WTC11 (cell line): Measurements from ENCODE around the gene BTBD9. TPM values are rescaled to one million over a fixed set of nuclear protein-coding genes. Genes with fewer than 3 reads are reported as not detected.

ENCODE experiments used
- ATAC-seq: fragments of 200-7000 bp; cut with Tn5 transposase; 2 replicates; pipeline ENCODE4 v1.10.0; 2021; ENCODE audit warnings: mild to moderate bottlenecking, moderate library complexity
- CTCF ChIA-PET: fragments of 300-600 bp; sonication (Branson Sonifier 250); formaldehyde crosslinking; loops from one replicate; lab custom pipeline; 2021; ENCODE audit warnings: antibody characterized with exemption; lab: Charles Lee
- POLR2A ChIA-PET: fragments of 350-600 bp; sonication (Branson Sonifier 250); formaldehyde crosslinking; loops from one replicate; lab custom pipeline; 2021; ENCODE audit warnings: antibody characterized with exemption; lab: Charles Lee
- DNase-seq: peaks from one replicate; pipeline ENCODE4 v3.0.0; 2021; ENCODE audit warnings: low spot score
- H3K27ac Mint-ChIP-seq: 2 replicates; pipeline ENCODE4 v1.8.0; 2021; ENCODE audit warnings: mixed read lengths
- H3K27me3 Mint-ChIP-seq: 2 replicates; pipeline ENCODE4 v1.8.0; 2021; ENCODE audit warnings: low read depth, mild to moderate bottlenecking, moderate library complexity, mixed read lengths
- H3K36me3 Mint-ChIP-seq: 2 replicates; pipeline ENCODE4 v1.8.0; 2021; ENCODE audit warnings: mixed read lengths
- H3K4me1 Mint-ChIP-seq: 2 replicates; pipeline ENCODE4 v1.8.0; 2022; ENCODE audit warnings: mixed read lengths
- H3K4me3 Mint-ChIP-seq: 2 replicates; pipeline ENCODE4 v1.8.0; 2021; ENCODE audit warnings: mild to moderate bottlenecking, moderate library complexity, mixed read lengths
- H3K9me3 Mint-ChIP-seq: 2 replicates; pipeline ENCODE4 v1.8.0; 2021; ENCODE audit warnings: mixed read lengths
- ATF1 ChIP-seq: sonication (generic); formaldehyde crosslinking; IDR thresholded peaks from 2 replicates; pipeline ENCODE4 v1.8.1; 2023; ENCODE audit warnings: mild to moderate bottlenecking, moderate library complexity, missing genetic modification reagents
- CREB1 ChIP-seq: sonication (generic); formaldehyde crosslinking; IDR thresholded peaks from 2 replicates; pipeline ENCODE4 v1.8.0; 2023; ENCODE audit warnings: mild to moderate bottlenecking, missing genetic modification reagents
- CREM ChIP-seq: sonication (generic); formaldehyde crosslinking; IDR thresholded peaks from 2 replicates; pipeline ENCODE4 v1.8.1; 2022; ENCODE audit warnings: mild to moderate bottlenecking, missing genetic modification reagents, moderate library complexity
- ESRRA ChIP-seq: sonication (generic); formaldehyde crosslinking; IDR thresholded peaks from 2 replicates; pipeline ENCODE4 v1.8.1; 2022; ENCODE audit warnings: mild to moderate bottlenecking, missing genetic modification reagents, borderline replicate concordance
- JAZF1 ChIP-seq: fragments of 250-450 bp; sonication (Bioruptor Pico); IDR thresholded peaks from 2 replicates; pipeline ENCODE4 v1.9.0; 2021; ENCODE audit warnings: moderate library complexity, mild to moderate bottlenecking, inconsistent platforms
- NFE2L1 ChIP-seq: sonication (generic); formaldehyde crosslinking; IDR thresholded peaks from 2 replicates; pipeline ENCODE4 v1.8.1; 2023; ENCODE audit warnings: missing genetic modification reagents
- TP53 ChIP-seq: sonication (generic); formaldehyde crosslinking; IDR thresholded peaks from 2 replicates; pipeline ENCODE4 v1.8.1; 2023; ENCODE audit warnings: mild to moderate bottlenecking, missing genetic modification reagents
- ZNF219 ChIP-seq: sonication (generic); formaldehyde crosslinking; IDR thresholded peaks from 2 replicates; pipeline ENCODE4 v1.8.0; 2023; ENCODE audit warnings: missing genetic modification reagents, mild to moderate bottlenecking, borderline replicate concordance
- ZNF232 ChIP-seq: sonication (generic); formaldehyde crosslinking; IDR thresholded peaks from 2 replicates; pipeline ENCODE4 v1.8.0; 2022; ENCODE audit warnings: mild to moderate bottlenecking, missing genetic modification reagents
- ZNF263 ChIP-seq: sonication (generic); formaldehyde crosslinking; IDR thresholded peaks from 2 replicates; pipeline ENCODE4 v1.8.1; 2022; ENCODE audit warnings: low read depth, mild to moderate bottlenecking, moderate library complexity, missing genetic modification reagents
- ZNF423 ChIP-seq: fragments of 250-450 bp; sonication (Bioruptor Pico); IDR thresholded peaks from 2 replicates; pipeline ENCODE4 v2.1.2; 2022; ENCODE audit warnings: mild to moderate bottlenecking, moderate library complexity
- ZNF671 ChIP-seq: fragments of 250-450 bp; sonication (Bioruptor Pico); IDR thresholded peaks from 2 replicates; pipeline ENCODE4 v1.8.0; 2021; ENCODE audit warnings: mild to moderate bottlenecking
- total RNA-seq: library from RNA; stranded (reverse); gene quantifications from 3 replicates; pipeline ENCODE4 v1.2.3, GENCODE V29; 2021
- TF ChIP-seq, protein P1 (sequence below): sonication (generic); formaldehyde crosslinking; IDR thresholded peaks from 2 replicates; pipeline ENCODE4 v1.8.1; 2023; ENCODE audit warnings: mild to moderate bottlenecking, missing genetic modification reagents
- TF ChIP-seq, protein P2 (sequence below): fragments of 250-450 bp; sonication (Bioruptor Pico); IDR thresholded peaks from 2 replicates; pipeline ENCODE4 v1.9.0; 2021; ENCODE audit warnings: mild to moderate bottlenecking
- TF ChIP-seq, protein P3 (sequence below): fragments of 250-450 bp; sonication (Bioruptor Pico); IDR thresholded peaks from 2 replicates; pipeline ENCODE4 v1.9.0; 2021; ENCODE audit warnings: moderate library complexity, mild to moderate bottlenecking, inconsistent platforms, borderline replicate concordance
- TF ChIP-seq, protein P4 (sequence below): sonication (generic); formaldehyde crosslinking; IDR thresholded peaks from 2 replicates; pipeline ENCODE4 v1.8.1; 2022; ENCODE audit warnings: missing genetic modification reagents, borderline replicate concordance
- TF ChIP-seq, protein P5 (sequence below): sonication (generic); formaldehyde crosslinking; IDR thresholded peaks from 2 replicates; pipeline ENCODE4 v1.8.0; 2022; ENCODE audit warnings: missing genetic modification reagents

The BTBD9 gene
- total RNA-seq, 1 experiment from 2014 or later, result 4.2 TPM

DNA sequence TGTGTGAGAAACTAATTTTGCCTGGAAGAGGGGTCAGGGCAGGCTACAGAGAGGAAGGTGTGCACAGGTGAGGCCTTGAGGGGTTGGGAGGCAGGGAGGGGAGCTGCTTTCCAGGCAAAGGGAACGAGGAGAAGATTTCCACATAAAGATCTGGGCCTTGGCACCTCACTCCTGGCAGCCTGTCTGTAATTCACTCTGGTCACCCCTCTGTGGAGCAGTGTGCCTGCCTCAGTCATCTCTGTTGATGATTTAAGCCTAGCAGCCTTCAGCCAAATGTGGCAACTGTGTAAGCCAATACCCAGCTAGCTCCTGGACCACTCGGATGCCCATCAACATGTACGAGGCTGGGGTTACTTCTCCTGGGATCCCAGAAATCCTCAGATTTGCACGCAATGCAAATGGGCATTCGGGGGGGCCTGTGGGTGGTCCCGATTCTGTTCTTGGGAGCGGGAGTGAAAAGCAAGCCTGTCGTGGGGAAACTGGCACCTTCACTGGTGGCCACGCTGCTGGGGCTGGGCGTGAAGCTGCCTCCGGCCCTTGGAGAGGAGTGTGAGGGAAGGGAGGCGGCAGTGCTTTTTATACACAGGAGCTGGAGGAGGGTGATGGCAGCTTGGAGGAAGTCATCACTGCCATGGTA lies 459.8 kb downstream of the BTBD9 start:
- POLR2A ChIA-PET, result no interaction called here

DNA sequence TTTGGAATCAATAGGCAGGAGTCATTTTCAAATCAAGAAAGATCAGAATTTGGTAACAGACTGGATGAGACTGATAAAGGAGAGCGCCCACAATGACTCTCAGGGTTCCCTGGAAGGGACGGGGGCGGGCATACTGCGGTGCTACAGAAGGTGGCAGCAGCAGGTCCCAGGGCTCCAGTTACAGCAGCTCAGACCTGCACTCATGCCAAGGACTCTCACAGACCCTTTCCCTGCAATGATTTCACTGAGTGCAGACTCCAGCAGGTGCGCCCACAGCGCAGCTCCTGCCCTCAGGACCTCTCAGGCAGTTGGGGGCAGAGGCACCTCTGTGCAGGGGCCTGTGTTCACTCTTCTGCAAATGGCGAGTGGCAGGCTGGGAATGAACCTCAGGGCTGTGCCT lies 460.4 kb downstream of the BTBD9 start:
- TF ChIP-seq, protein P1, sequence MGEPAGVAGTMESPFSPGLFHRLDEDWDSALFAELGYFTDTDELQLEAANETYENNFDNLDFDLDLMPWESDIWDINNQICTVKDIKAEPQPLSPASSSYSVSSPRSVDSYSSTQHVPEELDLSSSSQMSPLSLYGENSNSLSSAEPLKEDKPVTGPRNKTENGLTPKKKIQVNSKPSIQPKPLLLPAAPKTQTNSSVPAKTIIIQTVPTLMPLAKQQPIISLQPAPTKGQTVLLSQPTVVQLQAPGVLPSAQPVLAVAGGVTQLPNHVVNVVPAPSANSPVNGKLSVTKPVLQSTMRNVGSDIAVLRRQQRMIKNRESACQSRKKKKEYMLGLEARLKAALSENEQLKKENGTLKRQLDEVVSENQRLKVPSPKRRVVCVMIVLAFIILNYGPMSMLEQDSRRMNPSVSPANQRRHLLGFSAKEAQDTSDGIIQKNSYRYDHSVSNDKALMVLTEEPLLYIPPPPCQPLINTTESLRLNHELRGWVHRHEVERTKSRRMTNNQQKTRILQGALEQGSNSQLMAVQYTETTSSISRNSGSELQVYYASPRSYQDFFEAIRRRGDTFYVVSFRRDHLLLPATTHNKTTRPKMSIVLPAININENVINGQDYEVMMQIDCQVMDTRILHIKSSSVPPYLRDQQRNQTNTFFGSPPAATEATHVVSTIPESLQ (CRISPR knock-in tag), result no peak
- TF ChIP-seq JAZF1 (CRISPR knock-in tag) (no peak), ZNF423 (no peak), CREM (CRISPR knock-in tag) (no peak), ZNF219 (CRISPR knock-in tag) (no peak), ZNF232 (no peak), ZNF263 (CRISPR knock-in tag) (no peak), TP53 (CRISPR knock-in tag) (no peak), ZNF671 (CRISPR knock-in tag) (no peak), CREB1 (CRISPR knock-in tag) (no peak), NFE2L1 (CRISPR knock-in tag) (no peak)
- TF ChIP-seq, protein P2, sequence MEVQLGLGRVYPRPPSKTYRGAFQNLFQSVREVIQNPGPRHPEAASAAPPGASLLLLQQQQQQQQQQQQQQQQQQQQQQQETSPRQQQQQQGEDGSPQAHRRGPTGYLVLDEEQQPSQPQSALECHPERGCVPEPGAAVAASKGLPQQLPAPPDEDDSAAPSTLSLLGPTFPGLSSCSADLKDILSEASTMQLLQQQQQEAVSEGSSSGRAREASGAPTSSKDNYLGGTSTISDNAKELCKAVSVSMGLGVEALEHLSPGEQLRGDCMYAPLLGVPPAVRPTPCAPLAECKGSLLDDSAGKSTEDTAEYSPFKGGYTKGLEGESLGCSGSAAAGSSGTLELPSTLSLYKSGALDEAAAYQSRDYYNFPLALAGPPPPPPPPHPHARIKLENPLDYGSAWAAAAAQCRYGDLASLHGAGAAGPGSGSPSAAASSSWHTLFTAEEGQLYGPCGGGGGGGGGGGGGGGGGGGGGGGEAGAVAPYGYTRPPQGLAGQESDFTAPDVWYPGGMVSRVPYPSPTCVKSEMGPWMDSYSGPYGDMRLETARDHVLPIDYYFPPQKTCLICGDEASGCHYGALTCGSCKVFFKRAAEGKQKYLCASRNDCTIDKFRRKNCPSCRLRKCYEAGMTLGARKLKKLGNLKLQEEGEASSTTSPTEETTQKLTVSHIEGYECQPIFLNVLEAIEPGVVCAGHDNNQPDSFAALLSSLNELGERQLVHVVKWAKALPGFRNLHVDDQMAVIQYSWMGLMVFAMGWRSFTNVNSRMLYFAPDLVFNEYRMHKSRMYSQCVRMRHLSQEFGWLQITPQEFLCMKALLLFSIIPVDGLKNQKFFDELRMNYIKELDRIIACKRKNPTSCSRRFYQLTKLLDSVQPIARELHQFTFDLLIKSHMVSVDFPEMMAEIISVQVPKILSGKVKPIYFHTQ (CRISPR knock-in tag), result no peak
- TF ChIP-seq, protein P3, sequence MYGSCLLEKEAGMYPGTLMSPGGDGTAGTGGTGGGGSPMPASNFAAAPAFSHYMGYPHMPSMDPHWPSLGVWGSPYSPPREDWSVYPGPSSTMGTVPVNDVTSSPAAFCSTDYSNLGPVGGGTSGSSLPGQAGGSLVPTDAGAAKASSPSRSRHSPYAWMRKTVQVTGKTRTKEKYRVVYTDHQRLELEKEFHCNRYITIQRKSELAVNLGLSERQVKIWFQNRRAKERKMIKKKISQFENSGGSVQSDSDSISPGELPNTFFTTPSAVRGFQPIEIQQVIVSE, result no peak
- TF ChIP-seq, protein P4, sequence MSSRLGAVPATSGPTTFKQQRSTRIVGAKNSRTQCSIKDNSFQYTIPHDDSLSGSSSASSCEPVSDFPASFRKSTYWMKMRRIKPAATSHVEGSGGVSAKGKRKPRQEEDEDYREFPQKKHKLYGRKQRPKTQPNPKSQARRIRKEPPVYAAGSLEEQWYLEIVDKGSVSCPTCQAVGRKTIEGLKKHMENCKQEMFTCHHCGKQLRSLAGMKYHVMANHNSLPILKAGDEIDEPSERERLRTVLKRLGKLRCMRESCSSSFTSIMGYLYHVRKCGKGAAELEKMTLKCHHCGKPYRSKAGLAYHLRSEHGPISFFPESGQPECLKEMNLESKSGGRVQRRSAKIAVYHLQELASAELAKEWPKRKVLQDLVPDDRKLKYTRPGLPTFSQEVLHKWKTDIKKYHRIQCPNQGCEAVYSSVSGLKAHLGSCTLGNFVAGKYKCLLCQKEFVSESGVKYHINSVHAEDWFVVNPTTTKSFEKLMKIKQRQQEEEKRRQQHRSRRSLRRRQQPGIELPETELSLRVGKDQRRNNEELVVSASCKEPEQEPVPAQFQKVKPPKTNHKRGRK (CRISPR knock-in tag), result no peak
- TF ChIP-seq, protein P5, sequence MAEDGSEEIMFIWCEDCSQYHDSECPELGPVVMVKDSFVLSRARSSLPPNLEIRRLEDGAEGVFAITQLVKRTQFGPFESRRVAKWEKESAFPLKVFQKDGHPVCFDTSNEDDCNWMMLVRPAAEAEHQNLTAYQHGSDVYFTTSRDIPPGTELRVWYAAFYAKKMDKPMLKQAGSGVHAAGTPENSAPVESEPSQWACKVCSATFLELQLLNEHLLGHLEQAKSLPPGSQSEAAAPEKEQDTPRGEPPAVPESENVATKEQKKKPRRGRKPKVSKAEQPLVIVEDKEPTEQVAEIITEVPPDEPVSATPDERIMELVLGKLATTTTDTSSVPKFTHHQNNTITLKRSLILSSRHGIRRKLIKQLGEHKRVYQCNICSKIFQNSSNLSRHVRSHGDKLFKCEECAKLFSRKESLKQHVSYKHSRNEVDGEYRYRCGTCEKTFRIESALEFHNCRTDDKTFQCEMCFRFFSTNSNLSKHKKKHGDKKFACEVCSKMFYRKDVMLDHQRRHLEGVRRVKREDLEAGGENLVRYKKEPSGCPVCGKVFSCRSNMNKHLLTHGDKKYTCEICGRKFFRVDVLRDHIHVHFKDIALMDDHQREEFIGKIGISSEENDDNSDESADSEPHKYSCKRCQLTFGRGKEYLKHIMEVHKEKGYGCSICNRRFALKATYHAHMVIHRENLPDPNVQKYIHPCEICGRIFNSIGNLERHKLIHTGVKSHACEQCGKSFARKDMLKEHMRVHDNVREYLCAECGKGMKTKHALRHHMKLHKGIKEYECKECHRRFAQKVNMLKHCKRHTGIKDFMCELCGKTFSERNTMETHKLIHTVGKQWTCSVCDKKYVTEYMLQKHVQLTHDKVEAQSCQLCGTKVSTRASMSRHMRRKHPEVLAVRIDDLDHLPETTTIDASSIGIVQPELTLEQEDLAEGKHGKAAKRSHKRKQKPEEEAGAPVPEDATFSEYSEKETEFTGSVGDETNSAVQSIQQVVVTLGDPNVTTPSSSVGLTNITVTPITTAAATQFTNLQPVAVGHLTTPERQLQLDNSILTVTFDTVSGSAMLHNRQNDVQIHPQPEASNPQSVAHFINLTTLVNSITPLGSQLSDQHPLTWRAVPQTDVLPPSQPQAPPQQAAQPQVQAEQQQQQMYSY (CRISPR knock-in tag), result no peak
- DNase-seq, result peak; percentile 13
- H3K4me3 Mint-ChIP-seq, result no peak overlapping the region
- no peaks in the 10 kb centered on the region; the same call in 1 of the 2 replicates for H3K27me3 Mint-ChIP-seq
- no peak; the same call in 1 of the 2 replicates for ATAC-seq
- peaks cover 16% of the 10 kb centered on the region for H3K4me1 Mint-ChIP-seq
- ChIA-PET POLR2A (no interaction called here), CTCF (interaction anchor here (0.9 to 1.6 kb wide), 3 partner anchors 9 to 43 kb away, joined by 3 to 6 read pairs (median 4); no protein-coding TSS in a partner anchor)
- no peak overlapping the region for H3K27ac Mint-ChIP-seq
- no peaks in the 10 kb centered on the region for H3K36me3 Mint-ChIP-seq
- H3K9me3 Mint-ChIP-seq, result no peaks in the 10 kb centered on the region

More for the DNA sequence above, 459.8 kb downstream of the BTBD9 start:
- DNase-seq, result peak; percentile 6
- CTCF ChIA-PET, result interaction anchor here (0.8 to 1.6 kb wide), 5 partner anchors 10 to 314 kb away, joined by 3 to 6 read pairs (median 4); no protein-coding TSS in a partner anchor
- Mint-ChIP-seq H3K27ac (no peak overlapping the region), H3K27me3 (no peaks in the 10 kb centered on the region; the same call in 1 of the 2 replicates), H3K4me3 (no peak overlapping the region), H3K36me3 (no peaks in the 10 kb centered on the region), H3K4me1 (peaks cover 16% of the 10 kb centered on the region), H3K9me3 (no peaks in the 10 kb centered on the region)
- no peak for ATAC-seq
- TF ChIP-seq ATF1 (CRISPR knock-in tag) (no peak), ESRRA (CRISPR knock-in tag) (no peak)
